DND-41 (cell line): Measurements from ENCODE around the gene FUT3.

Experiments
- ATAC-seq: fragments of 200-7000 bp; cut with Tn5 transposase; 3 replicates; pipeline ENCODE4 v1.9.1; 2021; ENCODE audit warnings: low read depth; ENCODE audit not compliant: insufficient read depth
- DNase-seq: peaks from one replicate; pipeline ENCODE4 v3.0.0-alpha.2; 2020
- H2AFZ ChIP-seq: 2 replicates; pipeline ENCODE4 v1.6.0; 2012; ENCODE audit warnings: low read depth, low read length
- H3K27ac ChIP-seq: 2 replicates; pipeline ENCODE4 v1.5.1; 2012; ENCODE audit warnings: low read length, inconsistent platforms
- H3K27me3 ChIP-seq: fragments of 200-600 bp; sonication (generic); 2 replicates; pipeline ENCODE4 v1.6.0; 2012; ENCODE audit warnings: low read length, mild to moderate bottlenecking, inconsistent platforms; ENCODE audit not compliant: insufficient read depth, poor library complexity
- H3K36me3 ChIP-seq: 2 replicates; pipeline ENCODE4 v1.5.1; 2012; ENCODE audit warnings: low read length, inconsistent platforms; ENCODE audit not compliant: insufficient read depth
- H3K4me1 ChIP-seq: 2 replicates; pipeline ENCODE4 v1.5.1; 2012; ENCODE audit warnings: mild to moderate bottlenecking, low read length; ENCODE audit not compliant: insufficient read depth
- H3K4me2 ChIP-seq: 2 replicates; pipeline ENCODE4 v1.6.0; 2012; ENCODE audit warnings: mild to moderate bottlenecking, moderate library complexity, low read length, inconsistent platforms; ENCODE audit not compliant: insufficient read depth
- H3K4me3 ChIP-seq, 2 experiments: fragments of 200-600 bp in 1 of 2; shearing (Covaris generic) in 1 of 2; 2 replicates each; pipeline ENCODE4 v1.5.1; 2012 to 2016; ENCODE audit warnings: inconsistent platforms in 2 of 2, low read length in 2 of 2, mild to moderate bottlenecking in 2 of 2, low read depth in 1 of 2, moderate library complexity in 1 of 2
- H3K79me2 ChIP-seq: 2 replicates; pipeline ENCODE4 v1.6.0; 2012; ENCODE audit warnings: low read length, inconsistent platforms; ENCODE audit not compliant: insufficient read depth
- H3K9ac ChIP-seq: 2 replicates; pipeline ENCODE4 v1.6.0; 2012; ENCODE audit warnings: low read depth, mild to moderate bottlenecking, inconsistent platforms, low read length, moderate library complexity
- H3K9me3 ChIP-seq: 2 replicates; pipeline ENCODE4 v1.5.1; 2012; ENCODE audit warnings: low read length, moderate library complexity, mild to moderate bottlenecking, inconsistent platforms; ENCODE audit not compliant: insufficient read depth, severe bottlenecking
- H4K20me1 ChIP-seq: 2 replicates; pipeline ENCODE4 v1.6.0; 2012; ENCODE audit warnings: low read length; ENCODE audit not compliant: insufficient read depth
- CTCF ChIP-seq: IDR thresholded peaks from 2 replicates; pipeline ENCODE4 v1.5.1; 2012; ENCODE audit warnings: borderline replicate concordance, low read length, moderate library complexity, mild to moderate bottlenecking; ENCODE audit not compliant: poor library complexity, severe bottlenecking; ENCODE audit errors: extremely low read depth
- EZH2 ChIP-seq: IDR thresholded peaks from 3 replicates; pipeline ENCODE4 v1.6.1; 2012; ENCODE audit warnings: borderline replicate concordance, low read depth, mild to moderate bottlenecking, moderate library complexity, low read length, inconsistent platforms; ENCODE audit not compliant: severe bottlenecking

Gene FUT3

GRCh38 chr19:5893296-5893903, 42.2 kb upstream of the FUT3 start:
- no peak overlapping the region for H3K27ac ChIP-seq
- H3K9ac ChIP-seq, result no peak overlapping the region
- DNase-seq, result no peak
- TF ChIP-seq EZH2, result no peak
- no peak for TF ChIP-seq CTCF
- no peak for ATAC-seq
- no peak overlapping the region for H2AFZ ChIP-seq
- H3K4me2 ChIP-seq, result no peak overlapping the region
- no peaks in the 10 kb centered on the region for H3K27me3 ChIP-seq
- H3K4me1 ChIP-seq, result no peaks in the 10 kb centered on the region
- H3K4me3 ChIP-seq, result no peak overlapping the region
- peaks cover 29% of the 10 kb centered on the region for H3K36me3 ChIP-seq
- H3K9me3 ChIP-seq, result no peaks in the 10 kb centered on the region
- peaks cover 14% of the 10 kb centered on the region for H3K79me2 ChIP-seq
- H4K20me1 ChIP-seq, result peaks cover 42% of the 10 kb centered on the region

GRCh38 chr19:5892772-5893275, 41.6 kb upstream of the FUT3 start:
- DNase-seq, result no peak
- H4K20me1 ChIP-seq, result peaks cover 36% of the 10 kb centered on the region
- H3K4me1 ChIP-seq, result no peaks in the 10 kb centered on the region
- TF ChIP-seq CTCF (no peak), EZH2 (no peak)
- no peak overlapping the region for H3K4me3 ChIP-seq
- peaks cover 8% of the 10 kb centered on the region for H3K79me2 ChIP-seq
- ATAC-seq, result no peak
- no peaks in the 10 kb centered on the region for H3K9me3 ChIP-seq
- peaks cover 29% of the 10 kb centered on the region for H3K36me3 ChIP-seq
- H2AFZ ChIP-seq, result no peak overlapping the region
- H3K27me3 ChIP-seq, result no peaks in the 10 kb centered on the region
- no peak overlapping the region for H3K27ac ChIP-seq
- no peak overlapping the region for H3K9ac ChIP-seq
- no peak overlapping the region for H3K4me2 ChIP-seq

GRCh38 chr19:5891938-5892771, 40.9 kb upstream of the FUT3 start:
- H3K36me3 ChIP-seq, result peaks cover 24% of the 10 kb centered on the region
- H3K79me2 ChIP-seq, result peaks cover 2% of the 10 kb centered on the region
- TF ChIP-seq EZH2, result no peak
- no peak for TF ChIP-seq CTCF
- no peak overlapping the region for H3K27ac ChIP-seq
- DNase-seq, result no peak
- no peaks in the 10 kb centered on the region for H3K27me3 ChIP-seq
- peaks cover 29% of the 10 kb centered on the region for H4K20me1 ChIP-seq
- H3K9ac ChIP-seq, result no peak overlapping the region
- 0 out of 3 replicates have a peak, but pooled peaks have one; percentile 10 for ATAC-seq
- H3K4me2 ChIP-seq, result no peak overlapping the region
- H2AFZ ChIP-seq, result no peak overlapping the region
- H3K9me3 ChIP-seq, result no peaks in the 10 kb centered on the region
- no peaks in the 10 kb centered on the region for H3K4me1 ChIP-seq
- no peak overlapping the region for H3K4me3 ChIP-seq
